ENCODE measurements around the gene CHCHD2.
"Not testable (repeated sequence)": the region's sequence is repeated elsewhere in the genome, so short reads cannot be mapped to it uniquely, and the experiment has no call there.

DNA sequence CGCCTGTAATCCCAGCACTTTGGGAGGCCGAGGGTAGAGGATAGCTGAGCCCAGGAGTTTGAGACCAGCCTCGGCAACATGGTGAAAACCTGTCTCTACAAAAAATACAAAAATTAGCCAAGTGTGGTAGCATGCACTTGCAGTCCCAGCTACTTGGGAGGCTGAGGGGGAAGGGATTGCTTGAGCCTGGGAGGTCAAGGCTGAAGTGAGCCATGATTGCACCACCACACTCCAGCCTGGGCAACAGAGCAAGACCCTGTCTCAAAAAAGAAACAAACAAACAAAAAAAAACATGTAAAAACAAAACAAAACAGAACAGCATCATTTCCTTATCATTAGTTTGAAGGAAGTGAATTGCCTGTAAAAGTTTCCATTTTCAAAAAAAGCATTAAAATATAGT is 6.0 kb upstream of the CHCHD2 start:
- not testable (repeated sequence) for TF ChIP-seq POLR2A (IDR thresholded peaks at IDR 0.05; ENCODE audit: low read depth, low read length); POLR2AphosphoS5 (IDR thresholded peaks at IDR 0.05; ENCODE audit: low read depth, low read length); TAF1 (IDR thresholded peaks at IDR 0.05; ENCODE audit: borderline replicate concordance, low read depth, low read length)
